Fibroblast of mammary gland (primary cell): Measurements from ENCODE around the gene CHRNA3.
"Not testable (repeated sequence)": the region's sequence is repeated elsewhere in the genome, so short reads cannot be mapped to it uniquely, and the experiment has no call there.

Experiments
- DNase-seq: peaks from one replicate; pipeline ENCODE4 v3.0.0-alpha.2; 2010; ENCODE audit warnings: low read depth
- H3K4me3 ChIP-seq: 2 replicates; pipeline ENCODE4 v1.5.1; 2011; ENCODE audit warnings: low read depth, mild to moderate bottlenecking, low read length, moderate library complexity; ENCODE audit not compliant: control insufficient read depth
- CTCF ChIP-seq: conservative IDR thresholded peaks from 2 replicates; pipeline ENCODE4 v1.5.1; 2011; ENCODE audit warnings: low read depth, low read length, inconsistent platforms; ENCODE audit not compliant: control insufficient read depth, insufficient read depth

The CHRNA3 gene

GRCh38 chr15:78618490-78618934, 2.3 kb downstream of the CHRNA3 start:
- DNase-seq, result peak; percentile 95
- TF ChIP-seq CTCF, result peak; percentile 80
- H3K4me3 ChIP-seq, result no peak overlapping the region

GRCh38 chr15:78618064-78618463, 2.7 kb downstream of the CHRNA3 start:
- no peak overlapping the region for H3K4me3 ChIP-seq
- no peak for TF ChIP-seq CTCF
- no peak for DNase-seq

GRCh38 chr15:78617516-78617915, 3.3 kb downstream of the CHRNA3 start:
- no peak overlapping the region for H3K4me3 ChIP-seq
- TF ChIP-seq CTCF, result no peak
- no peak for DNase-seq

GRCh38 chr15:78617076-78617475, 3.7 kb downstream of the CHRNA3 start:
- no peak overlapping the region for H3K4me3 ChIP-seq
- TF ChIP-seq CTCF, result no peak
- no peak for DNase-seq

GRCh38 chr15:78616506-78616905, 4.3 kb downstream of the CHRNA3 start:
- no peak overlapping the region for H3K4me3 ChIP-seq
- DNase-seq, result no peak
- TF ChIP-seq CTCF, result no peak

- no peak for TF ChIP-seq CTCF
- no peak overlapping the region for H3K4me3 ChIP-seq
- DNase-seq, result no peak
Measured at GRCh38 chr15:78615151-78615589, 5.6 kb downstream of the CHRNA3 start.

GRCh38 chr15:78614021-78614420, 6.8 kb downstream of the CHRNA3 start:
- no peak overlapping the region for H3K4me3 ChIP-seq
- DNase-seq, result no peak
- no peak for TF ChIP-seq CTCF

- DNase-seq, H3K4me3 ChIP-seq: not testable (repeated sequence)
Measured at GRCh38 chr15:78609551-78609950, 11.2 kb downstream of the CHRNA3 start.
